NCI-H146 treated with DMSO at 0.1 percent for 48 hours (cell line): ENCODE results near the gene EXOC5.

Experiments used
- DNase-seq: peaks from one replicate; lab custom pipeline; 2025; ENCODE audit not compliant: unreplicated experiment; lab: John Stamatoyannopoulos, UW

EXOC5 gene

GRCh38 chr14:57171363-57171762 is 97.3 kb downstream of the EXOC5 start:
- DNase-seq = no peak

DNA sequence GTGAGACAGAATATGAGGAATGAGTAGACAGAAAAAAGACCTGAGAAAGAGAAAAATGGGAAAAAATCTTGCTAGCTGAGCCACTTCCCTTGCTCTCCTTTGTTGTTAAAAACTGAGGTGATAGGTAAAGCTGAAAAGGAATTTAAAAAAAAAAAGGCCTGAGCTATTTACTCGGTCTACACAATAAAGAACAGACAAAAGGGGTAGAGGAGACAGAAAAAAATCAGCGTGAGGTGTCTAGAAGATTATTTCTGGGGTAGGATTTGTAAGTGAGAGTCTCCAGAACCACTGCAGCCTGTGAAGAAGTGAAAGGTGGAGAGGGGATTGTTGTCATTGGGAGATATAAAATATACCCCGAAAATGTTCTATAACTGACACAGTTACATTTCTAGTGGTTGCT is 98.8 kb downstream of the EXOC5 start:
- no peak for DNase-seq

- no peak for DNase-seq
Measured at GRCh38 chr14:57168138-57168679, 100.5 kb downstream of the EXOC5 start.

GRCh38 chr14:57161583-57162234 is 107.0 kb downstream of the EXOC5 start:
- DNase-seq = no peak

DNA sequence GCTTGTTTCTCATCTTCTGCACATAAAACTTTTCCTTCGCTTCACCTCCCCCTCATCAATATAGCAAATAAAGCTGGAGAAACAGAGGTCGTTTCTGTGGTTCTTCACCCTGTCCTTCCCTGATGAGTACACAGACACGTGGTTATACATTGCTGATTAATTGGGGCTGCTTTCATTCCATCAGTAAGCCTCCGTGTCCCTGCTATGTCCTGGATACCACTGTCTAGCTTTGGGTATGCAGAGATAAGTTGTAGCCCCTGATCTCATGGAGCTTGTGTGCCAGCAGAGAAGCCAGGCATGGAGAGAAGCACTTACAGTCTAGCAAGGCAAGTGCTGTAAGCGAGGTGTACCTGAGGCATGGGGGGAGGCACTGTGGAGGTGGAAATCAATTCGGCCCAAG is 108.4 kb downstream of the EXOC5 start:
- no peak for DNase-seq

DNA sequence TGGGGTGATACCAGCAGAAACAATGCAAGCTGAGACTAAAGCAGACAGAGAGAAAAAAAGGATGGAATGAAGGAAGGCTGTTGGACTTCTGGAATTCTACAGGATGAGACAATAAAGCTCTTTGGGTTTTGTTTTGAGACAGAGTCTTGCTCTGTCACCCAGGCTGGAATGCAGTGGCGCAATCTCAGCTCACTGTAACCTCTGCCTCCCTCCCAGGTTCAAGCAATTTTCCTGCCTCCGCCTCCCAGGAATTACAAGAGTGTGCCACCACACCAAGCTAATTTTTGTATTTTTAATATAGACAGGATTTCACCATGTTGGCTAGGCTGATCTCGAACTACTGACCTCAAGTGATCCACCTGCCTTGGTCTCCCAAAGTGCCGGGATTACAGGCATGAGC is 115.4 kb downstream of the EXOC5 start:
- no peak for DNase-seq
